Gastrocnemius medialis (tissue), 4 donors: ENCODE results near the gene SEC24D.
"Not testable (repeated sequence)": the region's sequence is repeated elsewhere in the genome, so short reads cannot be mapped to it uniquely, and the experiment has no call there.

Experiments
- POLR2A ChIP-seq, 2 donors: fragments of 450-650 bp; IDR thresholded peaks; one replicate each; pipeline ENCODE4 v1.6.1; 2017; ENCODE audit warnings: antibody characterized with exemption in 2 of 2, mild to moderate bottlenecking in 2 of 2, moderate library complexity in 2 of 2
- TF ChIP-seq, protein P1 (sequence below), 5 experiments: fragments of 450-650 bp in 3 of 5; fragments of 200-600 bp in 2 of 5; sonication (generic) in 2 of 5; IDR thresholded peaks in 4 of 5; conservative IDR thresholded peaks in 1 of 5; 1 replicate in 4 of 5; 2 replicates in 1 of 5; pipeline ENCODE4 v1.5.1; 2016 to 2019; ENCODE audit warnings: antibody characterized with exemption in 5 of 5, mild to moderate bottlenecking in 3 of 5, moderate library complexity in 3 of 5

DNA sequence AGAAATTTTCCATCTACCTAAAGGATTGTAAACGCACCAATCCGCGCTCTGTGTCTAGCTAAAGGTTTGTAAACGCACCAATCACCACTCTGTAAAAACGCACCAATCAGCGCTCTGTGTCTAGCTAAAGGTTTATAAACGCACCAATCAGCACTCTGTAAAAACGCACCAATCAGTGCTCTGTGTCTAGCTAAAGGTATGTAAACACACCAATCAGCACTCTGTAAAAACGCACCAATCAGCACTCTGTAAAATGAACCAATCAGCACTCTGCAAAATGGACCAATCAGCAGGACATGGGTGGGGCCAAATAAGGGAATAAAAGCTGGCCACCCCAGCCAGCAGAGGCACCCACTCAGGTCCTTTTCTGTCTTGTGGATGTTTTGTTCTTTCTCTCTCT, 42.6 kb upstream of the SEC24D start:
- TF ChIP-seq, protein P1, sequence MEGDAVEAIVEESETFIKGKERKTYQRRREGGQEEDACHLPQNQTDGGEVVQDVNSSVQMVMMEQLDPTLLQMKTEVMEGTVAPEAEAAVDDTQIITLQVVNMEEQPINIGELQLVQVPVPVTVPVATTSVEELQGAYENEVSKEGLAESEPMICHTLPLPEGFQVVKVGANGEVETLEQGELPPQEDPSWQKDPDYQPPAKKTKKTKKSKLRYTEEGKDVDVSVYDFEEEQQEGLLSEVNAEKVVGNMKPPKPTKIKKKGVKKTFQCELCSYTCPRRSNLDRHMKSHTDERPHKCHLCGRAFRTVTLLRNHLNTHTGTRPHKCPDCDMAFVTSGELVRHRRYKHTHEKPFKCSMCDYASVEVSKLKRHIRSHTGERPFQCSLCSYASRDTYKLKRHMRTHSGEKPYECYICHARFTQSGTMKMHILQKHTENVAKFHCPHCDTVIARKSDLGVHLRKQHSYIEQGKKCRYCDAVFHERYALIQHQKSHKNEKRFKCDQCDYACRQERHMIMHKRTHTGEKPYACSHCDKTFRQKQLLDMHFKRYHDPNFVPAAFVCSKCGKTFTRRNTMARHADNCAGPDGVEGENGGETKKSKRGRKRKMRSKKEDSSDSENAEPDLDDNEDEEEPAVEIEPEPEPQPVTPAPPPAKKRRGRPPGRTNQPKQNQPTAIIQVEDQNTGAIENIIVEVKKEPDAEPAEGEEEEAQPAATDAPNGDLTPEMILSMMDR (IDR thresholded peaks at IDR 0.05 in 4 of 5, conservative IDR thresholded peaks at IDR 0.05 in 1 of 5) = not testable (repeated sequence)
- TF ChIP-seq POLR2A (IDR thresholded peaks at IDR 0.05) = not testable (repeated sequence)
